Uterus (tissue), 4 donors: ENCODE results near the gene APBA3. TPM values are rescaled to one million over a fixed set of nuclear protein-coding genes. Genes with fewer than 3 reads are reported as not detected.

Experiments used
- DNase-seq, 2 donors: peaks; one replicate each; pipeline ENCODE4 v3.0.0-alpha.2; 2019 to 2020
- H3K27ac ChIP-seq, 2 donors: fragments of 200-600 bp; sonication (generic); 1 replicate in 1 of 2; 2 replicates in 1 of 2; pipeline ENCODE4 v1.5.1; 2016 to 2018
- H3K27me3 ChIP-seq, 2 donors: fragments of 200-600 bp; sonication (generic); one replicate each; pipeline ENCODE4 v1.5.1; 2018 to 2019; ENCODE audit warnings: control low read depth in 1 of 2
- H3K36me3 ChIP-seq, 2 donors: fragments of 200-600 bp; sonication (generic); one replicate each; pipeline ENCODE4 v1.5.1; 2019; ENCODE audit warnings: control low read depth in 1 of 2
- H3K4me1 ChIP-seq, 2 donors: fragments of 200-600 bp; sonication (generic); one replicate each; pipeline ENCODE4 v1.5.1; 2018 to 2019; ENCODE audit warnings: control low read depth in 1 of 2
- H3K4me3 ChIP-seq, 2 donors: fragments of 200-600 bp; sonication (generic); 1 replicate in 1 of 2; 2 replicates in 1 of 2; pipeline ENCODE4 v1.5.1; 2018 to 2019; ENCODE audit warnings: mild to moderate bottlenecking in 1 of 2
- H3K9me3 ChIP-seq, 2 donors: fragments of 200-600 bp; sonication (generic); one replicate each; pipeline ENCODE4 v1.5.1; 2019; ENCODE audit warnings: control low read depth in 1 of 2
- CTCF ChIP-seq, 4 experiments: fragments of 200-600 bp in 2 of 4; fragments of 450-650 bp in 2 of 4; sonication (generic) in 2 of 4; IDR thresholded peaks; one replicate each; pipeline ENCODE4 v1.5.1; 2016 to 2019; ENCODE audit warnings: antibody characterized with exemption in 4 of 4, mild to moderate bottlenecking in 2 of 4, moderate library complexity in 1 of 4
- POLR2A ChIP-seq, 2 donors: fragments of 450-650 bp; IDR thresholded peaks; one replicate each; pipeline ENCODE4 v1.6.1; 2016; ENCODE audit warnings: antibody characterized with exemption in 2 of 2, mild to moderate bottlenecking in 1 of 2, moderate library complexity in 1 of 2
- intact Hi-C: fragments of 100-400 bp; cut with DNase I; formaldehyde crosslinking; loops from one replicate; pipeline ENCODE4 v1.15.1; 2023; ENCODE audit warnings: low total_unique reads
- total RNA-seq, 4 donors: library from RNA; depleted of rRNA in 3 of 4; stranded (reverse); fragments of >200 nt in 3 of 4; gene quantifications; one replicate each; pipeline versions ENCODE4 v1.1.0 to v1.2.4, GENCODE V29; 2014 to 2023
- donor health status: DM: yes; HTN: yes; CAD: no.

The APBA3 gene
- total RNA-seq, 4 donors from 2014 or later: 14.1 to 52.6 (median 27.4) TPM

- intact Hi-C loops: no loop called here
- peaks cover 0 to 7% of the 10 kb centered on the region in 2 donors for H3K4me1 ChIP-seq
- DNase-seq: no peak
- no peaks in the 10 kb centered on the region for H3K9me3 ChIP-seq
- no peak overlapping the region for H3K27ac ChIP-seq
- TF ChIP-seq CTCF (IDR thresholded peaks at IDR 0.05) (no peak), POLR2A (IDR thresholded peaks at IDR 0.05) (no peak)
- H3K4me3 ChIP-seq: no peak overlapping the region
- peaks cover 0 to 15% of the 10 kb centered on the region in 2 donors for H3K27me3 ChIP-seq
- no peaks in the 10 kb centered on the region for H3K36me3 ChIP-seq
Measured at GRCh38 chr19:3803114-3803888, 41.8 kb upstream of the APBA3 start.

- DNase-seq: no peak
- H3K4me3 ChIP-seq: no peak overlapping the region
- peaks cover 0 to 15% of the 10 kb centered on the region in 2 donors for H3K27me3 ChIP-seq
Measured at GRCh38 chr19:3801412-3802096, 40.1 kb upstream of the APBA3 start.

GRCh38 chr19:3800996-3801395 lies 39.5 kb upstream of the APBA3 start:
- Histone ChIP-seq H3K4me3 (no peak overlapping the region), H3K27ac (no peak overlapping the region), H3K9me3 (no peaks in the 10 kb centered on the region), H3K27me3 (peaks cover 0 to 15% of the 10 kb centered on the region in 2 donors), H3K36me3 (no peaks in the 10 kb centered on the region), H3K4me1 (peaks cover 0 to 7% of the 10 kb centered on the region in 2 donors)
- no peak for DNase-seq
- TF ChIP-seq POLR2A (IDR thresholded peaks at IDR 0.05) (no peak), CTCF (IDR thresholded peaks at IDR 0.05) (no peak)
- intact Hi-C loops: no loop called here

More at GRCh38 chr19:3801412-3802096, 40.1 kb upstream of the APBA3 start:
- Histone ChIP-seq H3K9me3 (no peaks in the 10 kb centered on the region), H3K4me1 (peaks cover 0 to 7% of the 10 kb centered on the region in 2 donors), H3K36me3 (no peaks in the 10 kb centered on the region), H3K27ac (no peak overlapping the region)
- TF ChIP-seq POLR2A (IDR thresholded peaks at IDR 0.05) (no peak), CTCF (IDR thresholded peaks at IDR 0.05) (no peak)
- intact Hi-C loops: no loop called here

- TF ChIP-seq POLR2A (IDR thresholded peaks at IDR 0.05) (no peak), CTCF (IDR thresholded peaks at IDR 0.05) (no peak)
- no peak overlapping the region for H3K27ac ChIP-seq
- H3K4me3 ChIP-seq: no peak overlapping the region
- intact Hi-C loops: no loop called here
- DNase-seq: no peak
- no peaks in the 10 kb centered on the region for H3K36me3 ChIP-seq
- H3K27me3 ChIP-seq: peaks cover 0 to 15% of the 10 kb centered on the region in 2 donors
- H3K4me1 ChIP-seq: peaks cover 0 to 7% of the 10 kb centered on the region in 2 donors
- no peaks in the 10 kb centered on the region for H3K9me3 ChIP-seq
Measured at GRCh38 chr19:3798137-3798536, 36.6 kb upstream of the APBA3 start.

- H3K36me3 ChIP-seq: no peaks in the 10 kb centered on the region
- DNase-seq: no peak
- H3K27ac ChIP-seq: no peak overlapping the region
- no peak for TF ChIP-seq CTCF (IDR thresholded peaks at IDR 0.05)
- TF ChIP-seq POLR2A (IDR thresholded peaks at IDR 0.05): no peak
- intact Hi-C loops: no loop called here
- no peaks in the 10 kb centered on the region for H3K9me3 ChIP-seq
- H3K27me3 ChIP-seq: peaks cover 0 to 9% of the 10 kb centered on the region in 2 donors
- peaks cover 0 to 2% of the 10 kb centered on the region in 2 donors for H3K4me1 ChIP-seq
- H3K4me3 ChIP-seq: no peak overlapping the region
Measured at GRCh38 chr19:3796358-3796757, 34.9 kb upstream of the APBA3 start.
